Neural cell (in vitro differentiated cells): ENCODE results near the gene FER1L5. TPM values are rescaled to one million over a fixed set of nuclear protein-coding genes. Genes with fewer than 3 reads are reported as not detected.

Source experiments
- H2AFZ ChIP-seq: fragments of 200-600, 300-800 bp; sonication (generic), shearing (Covaris generic); 2 replicates; pipeline ENCODE4 v1.6.0; 2014; ENCODE audit warnings: low read depth, mild to moderate bottlenecking, antibody characterized with exemption, low read length, moderate library complexity
- H3F3A ChIP-seq: fragments of 200-600 bp; shearing (Covaris generic); 2 replicates; pipeline ENCODE4 v1.6.1; 2016; ENCODE audit warnings: mild to moderate bottlenecking, moderate library complexity, mixed read lengths, antibody characterized with exemption, low read length; ENCODE audit not compliant: insufficient read depth, poor library complexity, severe bottlenecking
- H3K27ac ChIP-seq: fragments of 200-600, 300-800 bp; sonication (generic), shearing (Covaris generic); 2 replicates; pipeline ENCODE4 v1.5.1; 2014; ENCODE audit warnings: mild to moderate bottlenecking, low read length, moderate library complexity
- H3K27me3 ChIP-seq: fragments of 300-800, 200-600 bp; sonication (generic), shearing (Covaris generic); 2 replicates; pipeline ENCODE4 v1.6.0; 2014; ENCODE audit warnings: mild to moderate bottlenecking, low read depth, low read length, moderate library complexity; ENCODE audit not compliant: insufficient read depth
- H3K36me3 ChIP-seq: fragments of 300-800, 200-600 bp; sonication (generic), shearing (Covaris generic); 2 replicates; pipeline ENCODE4 v1.5.1; 2014; ENCODE audit warnings: mild to moderate bottlenecking, antibody characterized with exemption, low read length, moderate library complexity; ENCODE audit not compliant: insufficient read depth
- H3K4me2 ChIP-seq: fragments of 300-800, 200-600 bp; sonication (generic), shearing (Covaris generic); 2 replicates; pipeline ENCODE4 v1.6.0; 2014; ENCODE audit warnings: mild to moderate bottlenecking, low read length
- H3K4me3 ChIP-seq: fragments of 300-800, 200-600 bp; sonication (generic), shearing (Covaris generic); 2 replicates; pipeline ENCODE4 v1.5.1; 2014; ENCODE audit warnings: mild to moderate bottlenecking, low read length, moderate library complexity
- H3K79me2 ChIP-seq: fragments of 200-600 bp; shearing (Covaris generic); replicated peaks from 2 replicates; pipeline ENCODE4 v1.6.0; 2014; ENCODE audit warnings: mild to moderate bottlenecking, low read length, moderate library complexity; ENCODE audit not compliant: insufficient read depth
- H3K9ac ChIP-seq: fragments of 300-800, 200-600 bp; sonication (generic), shearing (Covaris generic); 2 replicates; pipeline ENCODE4 v1.6.1; 2016; ENCODE audit warnings: mild to moderate bottlenecking, low read length, mixed read lengths
- H3K9me2 ChIP-seq: fragments of 200-600 bp; shearing (Covaris generic); 2 replicates; pipeline ENCODE4 v1.6.1; 2016; ENCODE audit warnings: mild to moderate bottlenecking, low read length, mixed read lengths; ENCODE audit not compliant: insufficient read depth
- H3K9me3 ChIP-seq: fragments of 200-600, 300-800 bp; sonication (generic), shearing (Covaris generic); 2 replicates; pipeline ENCODE4 v1.6.1; 2016; ENCODE audit warnings: mild to moderate bottlenecking, mixed run types, low read length, moderate library complexity, mixed read lengths
- H4K20me1 ChIP-seq: fragments of 200-600 bp; shearing (Covaris generic); 2 replicates; pipeline ENCODE4 v1.6.1; 2016; ENCODE audit warnings: mild to moderate bottlenecking, mixed run types; ENCODE audit not compliant: insufficient read depth
- CTCF ChIP-seq: fragments of 450-650 bp; IDR thresholded peaks from 2 replicates; pipeline ENCODE4 v1.5.1; 2014; ENCODE audit warnings: antibody characterized with exemption, mild to moderate bottlenecking, moderate library complexity; ENCODE audit not compliant: poor library complexity, severe bottlenecking
- EP300 ChIP-seq: fragments of 450-650 bp; conservative IDR thresholded peaks from 2 replicates; pipeline ENCODE4 v1.6.1; 2014; ENCODE audit warnings: antibody characterized with exemption, mild to moderate bottlenecking, moderate library complexity; ENCODE audit not compliant: poor library complexity, severe bottlenecking
- EZH2 ChIP-seq: fragments of 200-600, 300-800 bp; shearing (Covaris generic), sonication (generic); IDR thresholded peaks from 2 replicates; pipeline ENCODE4 v1.6.1; 2014; ENCODE audit warnings: antibody characterized with exemption, low read length, borderline replicate concordance, mild to moderate bottlenecking; ENCODE audit not compliant: insufficient read depth, poor library complexity, severe bottlenecking
- MXI1 ChIP-seq: fragments of 450-650 bp; conservative IDR thresholded peaks from 2 replicates; pipeline ENCODE4 v1.6.1; 2014; ENCODE audit warnings: antibody characterized with exemption, mild to moderate bottlenecking; ENCODE audit not compliant: poor library complexity, severe bottlenecking
- POLR2AphosphoS5 ChIP-seq: IDR thresholded peaks from 2 replicates; pipeline ENCODE4 v1.6.1; 2012
- RAD21 ChIP-seq: fragments of 450-650 bp; conservative IDR thresholded peaks from 2 replicates; pipeline ENCODE4 v1.6.1; 2014; ENCODE audit warnings: antibody characterized with exemption, mild to moderate bottlenecking, moderate library complexity
- REST ChIP-seq: IDR thresholded peaks from 2 replicates; pipeline ENCODE4 v1.6.1; 2012; ENCODE audit warnings: borderline replicate concordance
- SMC3 ChIP-seq: fragments of 450-650 bp; conservative IDR thresholded peaks from 2 replicates; pipeline ENCODE4 v1.6.1; 2014; ENCODE audit warnings: antibody characterized with exemption, mild to moderate bottlenecking, moderate library complexity; ENCODE audit not compliant: poor library complexity
- TAF1 ChIP-seq: IDR thresholded peaks from 2 replicates; pipeline ENCODE4 v1.6.1; 2012; ENCODE audit warnings: low read depth
- polyA plus RNA-seq: library from polyadenylated mRNA; depleted of rRNA; stranded (reverse); fragments of >200 nt; gene quantifications from 2 replicates; pipeline ENCODE4 v1.2.3, GENCODE V29; 2014

The FER1L5 gene
- polyA plus RNA-seq, 1 donor from 2014 or later: 0.28 TPM

GRCh38 chr2:96602330-96602823 lies 40.2 kb upstream of the FER1L5 start:
- Histone ChIP-seq H3K4me2 (no peak overlapping the region), H3K36me3 (peaks cover 25% of the 10 kb centered on the region), H3K79me2 (no peaks in the 10 kb centered on the region), H3K4me3 (no peak overlapping the region), H3K9ac (no peak overlapping the region), H2AFZ (no peak overlapping the region), H3K9me2 (no peaks in the 10 kb centered on the region), H3K27me3 (no peaks in the 10 kb centered on the region), H3K9me3 (no peaks in the 10 kb centered on the region), H3K27ac (no peak overlapping the region), H3F3A (no peaks in the 10 kb centered on the region), H4K20me1 (no peaks in the 10 kb centered on the region)
- TF ChIP-seq EP300 (no peak), MXI1 (no peak), EZH2 (no peak), TAF1 (no peak), CTCF (no peak), SMC3 (no peak), REST (no peak), POLR2AphosphoS5 (no peak), RAD21 (no peak)

GRCh38 chr2:96604104-96604503 lies 38.5 kb upstream of the FER1L5 start:
- no peaks in the 10 kb centered on the region for H3F3A ChIP-seq
- TF ChIP-seq SMC3: no peak
- no peak for TF ChIP-seq POLR2AphosphoS5
- TF ChIP-seq CTCF: no peak
- TF ChIP-seq EZH2: no peak
- TF ChIP-seq EP300: no peak
- no peak for TF ChIP-seq TAF1
- TF ChIP-seq REST: no peak
- no peak for TF ChIP-seq MXI1
- no peak for TF ChIP-seq RAD21
- H4K20me1 ChIP-seq: no peaks in the 10 kb centered on the region
- H3K9me2 ChIP-seq: no peaks in the 10 kb centered on the region
- no peak overlapping the region for H3K27ac ChIP-seq
- H3K27me3 ChIP-seq: no peaks in the 10 kb centered on the region
- no peak overlapping the region for H2AFZ ChIP-seq
- no peak overlapping the region for H3K9ac ChIP-seq
- no peak overlapping the region for H3K4me2 ChIP-seq
- H3K36me3 ChIP-seq: peaks cover 25% of the 10 kb centered on the region
- no peaks in the 10 kb centered on the region for H3K9me3 ChIP-seq
- H3K79me2 ChIP-seq: no peaks in the 10 kb centered on the region
- H3K4me3 ChIP-seq: no peak overlapping the region
